GM19043 (cell line): ENCODE results near the gene TLR1.
"Not testable (repeated sequence)": the region's sequence is repeated elsewhere in the genome, so short reads cannot be mapped to it uniquely, and the experiment has no call there.

Experiments
- ATAC-seq: cut with Tn5 transposase; IDR thresholded peaks from one replicate; pipeline ENCODE4 v1.9.1; 2021; ENCODE audit warnings: low read depth; ENCODE audit not compliant: unreplicated experiment

Gene TLR1

GRCh38 chr4:38777925-38778324, 26.7 kb downstream of the TLR1 start:
- ATAC-seq, result not testable (repeated sequence)

- no peak for ATAC-seq
Observed at GRCh38 chr4:38775326-38775725, 29.3 kb downstream of the TLR1 start.

- ATAC-seq, result no peak
Observed at GRCh38 chr4:38774181-38774955, 30.2 kb downstream of the TLR1 start.

- ATAC-seq, result not testable (repeated sequence)
Observed at GRCh38 chr4:38770281-38770680, 34.3 kb downstream of the TLR1 start.

GRCh38 chr4:38769857-38770256, 34.7 kb downstream of the TLR1 start:
- no peak for ATAC-seq

GRCh38 chr4:38769441-38769840, 35.1 kb downstream of the TLR1 start:
- ATAC-seq, result no peak

- ATAC-seq, result no peak
Observed at GRCh38 chr4:38768968-38769394, 35.6 kb downstream of the TLR1 start.

- not testable (repeated sequence) for ATAC-seq
Observed at GRCh38 chr4:38766940-38767339, 37.7 kb downstream of the TLR1 start.

- ATAC-seq, result no peak
Observed at GRCh38 chr4:38765382-38765781, 39.2 kb downstream of the TLR1 start.

GRCh38 chr4:38764277-38764676, 40.3 kb downstream of the TLR1 start:
- ATAC-seq, result no peak

GRCh38 chr4:38762560-38762959, 42.0 kb downstream of the TLR1 start:
- ATAC-seq, result peak; percentile 31

- no peak for ATAC-seq
Observed at GRCh38 chr4:38759790-38760122, 44.8 kb downstream of the TLR1 start.

GRCh38 chr4:38759113-38759789, 45.3 kb downstream of the TLR1 start:
- no peak for ATAC-seq

- no peak for ATAC-seq
Observed at GRCh38 chr4:38757945-38758600, 46.5 kb downstream of the TLR1 start.

GRCh38 chr4:38752941-38753806, 51.4 kb downstream of the TLR1 start:
- ATAC-seq, result no peak

GRCh38 chr4:38752372-38752940, 52.1 kb downstream of the TLR1 start:
- ATAC-seq, result peak; percentile 97

GRCh38 chr4:38751341-38752010, 53.1 kb downstream of the TLR1 start:
- no peak for ATAC-seq

- ATAC-seq, result no peak
Observed at GRCh38 chr4:38749336-38749735, 55.3 kb downstream of the TLR1 start.

GRCh38 chr4:38747629-38748028, 57.0 kb downstream of the TLR1 start:
- ATAC-seq, result no peak
